SK-MEL-5 (cell line): Measurements from ENCODE around the gene PCDH9. TPM values are rescaled to one million over a fixed set of nuclear protein-coding genes. Genes with fewer than 3 reads are reported as not detected.

Experiments used
- DNase-seq: peaks from one replicate; pipeline ENCODE4 v3.0.0-alpha.2; 2016; ENCODE audit warnings: low read depth, low spot score
- in situ Hi-C: cut with HindIII; loops from 2 replicates; pipeline ENCODE4 v1.10.0; 2016; ENCODE audit warnings: low sequenced_read_pairs, high pct_unique_total_duplicates, low pct_unique_long_range_greater_than_20kb
- total RNA-seq: library from RNA; depleted of rRNA; stranded (reverse); fragments of >200 nt; shearing (Covaris generic); gene quantifications from 2 replicates; pipeline ENCODE4 v1.2.3, GENCODE V29; 2014

Gene PCDH9
- total RNA-seq, 1 experiment from 2014 or later, result 1.4 TPM

- no peak for DNase-seq
- in situ Hi-C loops, result no loop called here
Observed at GRCh38 chr13:67145950-67146349, 84.2 kb downstream of the PCDH9 start.

- in situ Hi-C loops, result no loop called here
- DNase-seq, result no peak
Observed at GRCh38 chr13:67143544-67144115, 86.5 kb downstream of the PCDH9 start.

GRCh38 chr13:67140006-67140405 is 90.1 kb downstream of the PCDH9 start:
- DNase-seq, result no peak
- in situ Hi-C loops, result no loop called here

- in situ Hi-C loops, result no loop called here
- DNase-seq, result no peak
Observed at GRCh38 chr13:67139551-67139950, 90.6 kb downstream of the PCDH9 start.

- in situ Hi-C loops, result no loop called here
- no peak for DNase-seq
Observed at GRCh38 chr13:67138970-67139369, 91.2 kb downstream of the PCDH9 start.

- DNase-seq, result no peak
Observed at GRCh38 chr13:67137044-67137735, 92.9 kb downstream of the PCDH9 start.

GRCh38 chr13:67136157-67136556 is 94.0 kb downstream of the PCDH9 start:
- no peak for DNase-seq
- in situ Hi-C loops, result no loop called here

More at GRCh38 chr13:67137044-67137735, 92.9 kb downstream of the PCDH9 start:
- in situ Hi-C loops, result no loop called here

- in situ Hi-C loops, result no loop called here
- no peak for DNase-seq
Observed at GRCh38 chr13:67135356-67135755, 94.8 kb downstream of the PCDH9 start.

GRCh38 chr13:67134417-67135129 is 95.6 kb downstream of the PCDH9 start:
- in situ Hi-C loops, result no loop called here
- DNase-seq, result no peak

GRCh38 chr13:67133476-67133875 is 96.7 kb downstream of the PCDH9 start:
- in situ Hi-C loops, result no loop called here
- no peak for DNase-seq

GRCh38 chr13:67131393-67131792 is 98.7 kb downstream of the PCDH9 start:
- in situ Hi-C loops, result no loop called here

GRCh38 chr13:67130444-67130843 is 99.7 kb downstream of the PCDH9 start:
- no peak for DNase-seq
- in situ Hi-C loops, result no loop called here

More at GRCh38 chr13:67131393-67131792, 98.7 kb downstream of the PCDH9 start:
- no peak for DNase-seq

GRCh38 chr13:67128136-67128535 is 102.0 kb downstream of the PCDH9 start:
- DNase-seq, result no peak

GRCh38 chr13:67125681-67126080 is 104.5 kb downstream of the PCDH9 start:
- no peak for DNase-seq
- in situ Hi-C loops, result no loop called here

More at GRCh38 chr13:67128136-67128535, 102.0 kb downstream of the PCDH9 start:
- in situ Hi-C loops, result no loop called here

GRCh38 chr13:67123165-67123564 is 107.0 kb downstream of the PCDH9 start:
- no peak for DNase-seq
- in situ Hi-C loops, result loop anchor here (25.0 kb wide), 1 partner anchor 89 kb away; no protein-coding TSS in a partner anchor

GRCh38 chr13:67122251-67122650 is 107.9 kb downstream of the PCDH9 start:
- in situ Hi-C loops, result loop anchor here (25.0 kb wide), 1 partner anchor 90 kb away; no protein-coding TSS in a partner anchor
- DNase-seq, result no peak

- in situ Hi-C loops, result loop anchor here (25.0 kb wide), 1 partner anchor 91 kb away; no protein-coding TSS in a partner anchor
- peak; percentile 61 for DNase-seq
Observed at GRCh38 chr13:67120872-67121531, 109.1 kb downstream of the PCDH9 start.

GRCh38 chr13:67119481-67119894 is 110.6 kb downstream of the PCDH9 start:
- DNase-seq, result peak; percentile 45
- in situ Hi-C loops, result loop anchor here (25.0 kb wide), 1 partner anchor 93 kb away; no protein-coding TSS in a partner anchor
